DMS153 treated with DMSO at 0.1 percent for 48 hours (cell line): ENCODE measurements around the gene STIP1.

Experiments
- DNase-seq: peaks from one replicate; lab custom pipeline; 2025; ENCODE audit not compliant: unreplicated experiment; lab: John Stamatoyannopoulos, UW

The STIP1 gene

DNA sequence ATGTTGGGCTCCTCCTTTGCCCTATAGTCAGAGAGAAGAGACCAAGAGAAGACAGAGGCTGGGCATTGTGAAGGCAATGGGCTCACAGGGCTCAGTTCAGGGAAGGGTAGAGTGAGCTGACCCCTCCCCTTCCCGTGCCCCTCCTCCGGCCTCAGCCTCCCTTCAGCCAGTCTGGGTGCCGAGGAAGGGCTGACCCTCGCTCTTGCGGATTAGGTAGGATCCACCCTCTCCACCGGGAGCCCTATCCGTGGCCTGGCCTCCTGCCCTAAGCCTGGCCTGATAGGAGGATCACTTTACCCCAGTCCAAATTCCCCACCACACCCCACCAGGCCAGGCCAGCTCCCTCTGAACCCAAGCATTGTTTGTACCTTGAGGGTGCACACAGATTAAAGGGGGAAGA is 62.6 kb downstream of the STIP1 start:
- DNase-seq: no peak

DNA sequence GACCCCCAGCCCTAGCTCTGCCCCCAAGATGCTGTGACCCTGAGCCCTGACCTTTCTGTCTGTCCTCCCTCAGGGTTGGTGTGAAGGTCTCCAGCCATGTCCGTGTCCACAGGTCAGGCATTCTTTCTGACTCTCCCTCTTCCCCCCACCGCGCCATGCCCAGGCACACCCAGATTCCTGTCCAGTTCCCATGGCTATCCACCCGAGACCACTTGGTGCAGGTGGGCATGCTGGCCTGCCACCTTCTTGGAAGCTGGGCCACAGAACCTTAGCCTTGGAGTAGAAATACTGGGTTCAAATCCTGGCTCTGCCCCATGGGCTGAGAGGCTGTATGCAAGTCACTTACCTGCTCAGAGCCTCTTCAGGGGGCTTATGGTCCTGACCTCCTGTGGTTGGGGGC is 63.1 kb downstream of the STIP1 start:
- no peak for DNase-seq

DNA sequence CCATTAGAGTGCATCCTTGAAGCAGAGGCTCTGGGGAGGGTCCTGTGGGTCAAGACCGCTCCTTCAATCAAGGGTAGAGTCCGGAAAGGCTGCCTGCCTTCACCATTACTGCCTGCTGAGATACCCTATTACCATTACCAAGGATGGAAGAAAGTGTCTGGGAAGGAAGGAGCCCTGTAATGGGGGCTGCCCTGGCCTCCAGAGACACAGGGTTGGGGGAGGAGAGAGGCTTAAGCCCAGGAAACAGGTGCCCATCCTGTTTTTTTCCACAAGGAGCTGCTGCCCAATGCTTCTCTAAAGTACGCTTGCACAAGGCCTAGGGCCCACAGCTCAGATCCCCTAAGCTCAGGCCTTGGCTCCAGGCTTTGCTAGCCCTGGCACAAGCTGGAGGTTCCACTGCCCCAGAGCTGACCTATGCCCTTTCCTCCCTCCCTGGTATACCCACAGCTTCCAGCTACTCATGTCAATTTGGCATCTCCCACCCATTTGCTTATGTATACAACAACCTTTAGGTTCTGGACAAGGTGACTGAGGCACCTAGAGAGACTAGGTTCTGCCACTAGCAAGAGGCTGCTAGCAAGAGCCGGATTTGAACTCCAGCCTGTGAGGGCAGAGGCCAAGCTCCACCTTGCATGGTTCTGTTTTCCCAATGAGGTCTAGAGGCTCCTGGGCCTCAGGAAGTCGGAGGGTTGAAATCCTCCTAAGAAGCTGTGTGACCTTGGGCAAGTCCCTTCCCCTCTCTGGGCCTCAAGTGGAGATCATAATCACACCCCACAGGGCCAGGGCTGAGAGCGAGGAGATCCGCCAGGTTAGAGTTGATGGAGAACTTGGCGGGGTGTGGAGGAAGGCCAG is 63.8 kb downstream of the STIP1 start:
- DNase-seq: no peak

DNA sequence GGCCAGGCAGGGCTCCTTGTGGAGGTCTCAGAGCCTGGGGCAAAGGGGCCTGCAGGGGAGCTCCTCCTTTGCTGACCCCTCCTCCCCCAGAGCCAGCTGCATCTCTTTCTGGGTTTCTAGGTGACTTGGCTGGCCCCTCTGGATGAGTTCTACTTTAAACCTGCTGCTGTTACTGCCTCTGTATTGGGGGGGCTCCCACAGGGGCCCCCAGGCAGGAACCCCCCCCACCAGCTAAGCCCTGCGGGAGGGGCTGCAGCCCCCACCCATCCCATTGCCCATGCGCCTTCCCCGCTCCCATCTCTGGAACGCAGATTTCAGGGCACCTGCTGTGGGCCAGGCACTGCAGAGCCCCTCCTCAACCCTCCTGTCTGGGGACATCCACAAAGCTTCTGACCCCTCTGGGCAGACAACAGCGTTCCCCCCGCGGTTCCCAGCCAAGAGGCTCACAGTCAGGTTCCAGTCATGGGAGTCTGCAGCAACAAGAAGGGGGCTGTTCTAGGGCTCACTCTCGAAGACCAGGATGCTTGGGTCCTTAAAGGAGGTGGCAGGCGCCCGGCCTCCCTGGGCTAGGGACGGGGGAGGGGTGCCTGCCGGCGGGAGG is 64.5 kb downstream of the STIP1 start:
- DNase-seq: no peak

DNA sequence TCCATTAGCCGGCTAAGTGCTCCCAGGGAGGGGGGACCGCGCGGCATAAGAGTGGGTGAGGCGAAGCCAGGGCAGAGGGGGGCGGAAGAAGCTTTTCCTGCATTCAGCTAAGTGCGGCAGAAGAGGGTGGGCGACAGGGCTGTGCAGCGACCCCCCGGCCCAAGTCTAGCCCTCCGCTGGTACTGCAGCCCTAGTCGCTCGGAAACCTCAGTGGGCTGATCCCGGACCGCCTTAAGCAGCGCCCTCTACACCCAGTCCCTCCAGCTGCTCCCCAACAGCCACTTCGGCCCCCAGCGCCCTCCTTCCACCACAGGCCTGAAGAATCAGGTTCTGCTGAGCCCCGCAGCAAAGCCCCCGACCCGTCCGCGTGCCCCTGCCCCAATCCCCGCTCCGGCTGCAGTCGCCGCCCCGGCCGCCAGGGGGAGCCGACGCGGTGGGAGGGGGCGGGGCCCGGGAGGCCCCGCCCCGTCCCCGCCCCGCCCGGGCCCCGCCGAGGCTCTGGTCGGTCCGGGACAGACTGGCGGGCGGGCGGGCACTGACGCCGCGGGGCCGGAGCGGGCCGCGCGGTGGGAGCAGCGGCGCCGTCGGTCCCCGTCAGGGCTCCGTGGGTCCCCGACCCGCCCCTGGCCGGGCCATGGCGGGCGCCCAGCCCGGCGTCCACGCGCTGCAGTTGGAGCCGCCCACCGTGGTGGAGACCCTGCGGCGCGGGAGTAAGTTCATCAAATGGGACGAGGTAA is 65.2 kb downstream of the STIP1 start, which contains the start of gene PLCB3:
TSS of gene PLCB3 (plus strand) at position 515 of the 737 bp plus-strand sequence. CDS start at position 635, 120 bp downstream.
- DNase-seq: no peak

DNA sequence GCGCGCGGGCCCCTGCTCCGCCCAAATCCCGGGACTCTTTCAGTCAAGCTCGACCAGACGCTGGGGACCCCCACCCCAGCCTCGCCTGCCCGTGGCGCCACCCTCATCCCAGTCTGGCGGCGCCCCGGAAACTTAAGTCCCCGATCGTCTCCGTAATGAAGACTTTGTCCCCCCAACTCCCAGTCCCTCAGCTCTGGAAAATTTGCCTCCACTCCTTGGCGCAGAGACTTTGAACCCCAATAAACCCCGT is 65.7 kb downstream of the STIP1 start:
- no peak for DNase-seq

DNA sequence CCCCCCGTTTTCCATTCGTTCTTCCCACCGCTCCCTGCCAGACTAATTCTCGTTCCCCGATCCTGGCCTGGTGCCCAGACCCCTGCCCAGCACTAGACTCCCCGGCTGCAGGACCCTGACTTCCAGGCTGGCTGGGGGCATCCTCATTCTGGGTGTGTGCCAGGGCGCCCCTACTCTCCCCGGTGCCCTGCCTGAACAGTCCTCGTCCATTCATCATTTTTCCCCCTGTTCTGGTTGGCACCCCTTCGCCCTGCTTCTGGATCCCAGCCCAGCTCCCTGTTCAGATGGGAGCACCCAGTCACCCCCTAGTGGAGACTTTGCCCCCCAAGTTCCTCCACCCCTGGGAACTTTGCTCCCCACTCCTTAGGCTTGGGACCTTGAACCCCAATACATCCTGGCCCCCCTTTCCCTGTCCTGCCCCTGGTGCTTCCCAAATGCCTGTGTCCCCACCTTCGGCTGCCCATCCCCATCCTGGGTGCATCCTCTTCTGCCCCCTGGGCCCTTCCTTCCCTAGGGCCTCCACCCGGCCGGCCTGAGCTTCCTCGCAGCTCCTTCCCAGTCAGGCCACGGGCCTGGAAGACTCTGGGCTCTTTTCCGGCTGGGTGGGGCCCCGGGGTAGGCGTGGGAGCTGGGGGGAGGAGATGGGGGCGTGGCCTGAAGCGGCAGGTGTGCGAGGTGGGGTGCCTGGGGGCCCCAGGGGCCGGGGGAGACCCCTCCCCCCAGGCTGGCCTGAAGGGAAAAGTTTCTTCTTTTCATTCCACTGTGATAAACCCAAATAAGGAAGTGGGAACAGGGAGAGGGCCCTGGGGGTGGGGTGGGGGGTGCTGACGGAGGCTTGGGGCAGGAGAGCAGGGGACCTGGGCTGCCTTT is 66.3 kb downstream of the STIP1 start:
- DNase-seq: no peak

DNA sequence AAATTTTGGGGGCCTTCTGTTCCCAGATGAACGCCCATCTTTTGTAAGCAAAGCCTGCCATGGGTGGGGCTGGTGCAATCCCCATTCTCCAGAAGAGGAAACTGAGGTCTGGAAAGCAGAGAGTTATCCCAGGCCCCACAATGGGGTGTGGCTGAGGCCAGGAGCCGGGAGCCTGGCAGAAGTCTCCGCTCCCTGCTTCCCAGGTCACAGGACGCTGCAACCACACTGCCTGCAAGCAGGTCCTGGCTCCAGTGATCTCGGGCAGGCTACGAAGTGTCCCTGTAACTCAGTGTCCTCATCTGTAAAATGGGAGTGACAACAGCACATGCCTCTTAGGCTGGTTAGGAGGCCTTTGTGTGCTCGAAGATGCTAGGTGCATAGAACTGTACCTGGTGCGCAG is 67.1 kb downstream of the STIP1 start:
- no peak for DNase-seq

DNA sequence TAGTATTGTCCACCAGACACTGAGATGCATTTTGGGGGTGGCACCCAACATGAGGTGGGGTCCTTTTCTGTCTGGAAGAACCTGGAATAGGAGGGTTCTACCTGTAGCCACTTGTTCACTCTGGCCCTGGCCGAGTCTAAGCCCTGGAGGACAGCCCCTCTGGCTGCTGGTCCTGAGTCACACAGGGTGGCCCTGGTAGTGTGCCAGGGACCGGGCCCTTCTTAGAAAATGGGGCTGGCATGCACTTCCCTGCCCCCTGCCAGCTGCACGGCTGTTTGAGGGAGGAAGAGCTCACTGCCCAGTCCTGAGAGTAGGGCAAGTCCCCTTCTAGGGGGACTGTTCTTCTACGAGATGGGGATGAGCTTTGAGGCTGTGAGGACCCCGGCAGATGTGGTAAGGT is 67.5 kb downstream of the STIP1 start:
- no peak for DNase-seq
